Panc1 (cell line): ENCODE data around the gene FBP1.

Experiments
- CTCF ChIP-seq: fragments of 450-650 bp; IDR thresholded peaks from 2 replicates; pipeline ENCODE4 v1.5.1; 2017; ENCODE audit warnings: mild to moderate bottlenecking
- POLR2AphosphoS5 ChIP-seq: IDR thresholded peaks from 2 replicates; pipeline ENCODE4 v1.6.1; 2012; ENCODE audit warnings: mild to moderate bottlenecking, low read depth, low read length, moderate library complexity
- REST ChIP-seq, 2 experiments: IDR thresholded peaks; 2 replicates each; pipeline ENCODE4 v1.6.1; 2011 to 2012; ENCODE audit warnings: low read depth in 2 of 2, control low read depth in 1 of 2, low read length in 1 of 2, mild to moderate bottlenecking in 1 of 2, moderate library complexity in 1 of 2; ENCODE audit not compliant: insufficient read depth in 1 of 2
- SIN3A ChIP-seq: IDR thresholded peaks from 2 replicates; pipeline ENCODE4 v1.6.1; 2012; ENCODE audit warnings: low read depth, mild to moderate bottlenecking, low read length, moderate library complexity, borderline replicate concordance; ENCODE audit not compliant: insufficient read depth
- TCF7L2 ChIP-seq: IDR thresholded peaks from 2 replicates; pipeline ENCODE4 v1.6.1; 2011; ENCODE audit warnings: mild to moderate bottlenecking, low read depth, low read length, inconsistent platforms

- TF ChIP-seq POLR2AphosphoS5 = no peak
- peak; percentile 92 for TF ChIP-seq CTCF
- no peak for TF ChIP-seq REST (IDR thresholded peaks at IDR 0.05; ENCODE audit: insufficient read depth in 1 of 2, low read depth in 2 of 2, low read length in 1 of 2)
- no peak for TF ChIP-seq SIN3A
- TF ChIP-seq TCF7L2 = no peak
Observed at GRCh38 chr9:94668928-94669729, 29.8 kb upstream of the FBP1 start.
